Measurements from ENCODE around the gene MS4A4A. TPM values are rescaled to one million over a fixed set of nuclear protein-coding genes. Genes with fewer than 3 reads are reported as not detected.

Gene MS4A4A
- total RNA-seq, 1 donor from 2014 or later, result 1.4 TPM

- Mint-ChIP-seq H3K9me3 (no peaks in the 10 kb centered on the region), H3K4me3 (no peak overlapping the region), H3K4me1 (peaks cover 11% of the 10 kb centered on the region), H3K27ac (no peak overlapping the region), H3K36me3 (ENCODE audit: low read depth) (no peaks in the 10 kb centered on the region), H3K27me3 (no peaks in the 10 kb centered on the region)
- POLR2A ChIA-PET, result no interaction called here
- CTCF ChIA-PET, result interaction anchor here (1.6 kb wide), 1 partner anchor 84 kb away, joined by 4 read pairs; no protein-coding TSS in a partner anchor
- intact Hi-C loops (cut with micrococcal nuclease), result loop anchor here (10.0 kb wide), 1 partner anchor 634 kb away; no protein-coding TSS in a partner anchor
- no peak for TF ChIP-seq CTCF (IDR thresholded peaks at IDR 0.05)
- DNase-seq (no peak), ATAC-seq (ENCODE audit: low read depth) (no peak)
Measured at GRCh38 chr11:60261014-60261413, 19.5 kb upstream of the MS4A4A start.

GRCh38 chr11:60263402-60263801 lies 17.1 kb upstream of the MS4A4A start:
- no peak for DNase-seq
- H3K27me3 Mint-ChIP-seq, result no peaks in the 10 kb centered on the region
- no peak overlapping the region for H3K27ac Mint-ChIP-seq
- ChIA-PET CTCF (interaction anchor here (0.7 to 3.7 kb wide), 5 partner anchors 8 to 356 kb away, joined by 3 to 34 read pairs (median 3); no protein-coding TSS in a partner anchor), POLR2A (no interaction called here)
- H3K9me3 Mint-ChIP-seq, result no peaks in the 10 kb centered on the region
- intact Hi-C loops (cut with micrococcal nuclease), result loop anchor here (10.0 kb wide), 1 partner anchor 631 kb away; no protein-coding TSS in a partner anchor
- no peak for TF ChIP-seq CTCF (IDR thresholded peaks at IDR 0.05)
- peaks cover 11% of the 10 kb centered on the region for H3K4me1 Mint-ChIP-seq
- no peaks in the 10 kb centered on the region for H3K36me3 Mint-ChIP-seq (ENCODE audit: low read depth)
- no peak overlapping the region for H3K4me3 Mint-ChIP-seq
- no peak for ATAC-seq (ENCODE audit: low read depth)

- no peak for ATAC-seq (ENCODE audit: low read depth)
- Mint-ChIP-seq H3K4me3 (no peak overlapping the region), H3K4me1 (peaks cover 11% of the 10 kb centered on the region), H3K9me3 (no peaks in the 10 kb centered on the region), H3K27ac (no peak overlapping the region), H3K36me3 (ENCODE audit: low read depth) (no peaks in the 10 kb centered on the region), H3K27me3 (no peaks in the 10 kb centered on the region)
- intact Hi-C loops (cut with micrococcal nuclease), result loop anchor here (1.0 to 10.0 kb wide), 8 partner anchors 48 to 630 kb away; partner anchors contain the start of gene MS4A15
- CTCF ChIA-PET, result interaction anchor here (0.6 to 3.7 kb wide), 30 partner anchors 8 to 635 kb away, joined by 3 to 125 read pairs (median 4); partner anchors contain the start of gene MS4A4A
- POLR2A ChIA-PET, result interaction anchor here (1.2 to 1.7 kb wide), 3 partner anchors 43 to 193 kb away, joined by 3 to 9 read pairs (median 3); partner anchors contain the start of gene MS4A1
- no peak for TF ChIP-seq CTCF (IDR thresholded peaks at IDR 0.05)
- no peak for DNase-seq
Measured at GRCh38 chr11:60264644-60265043, 15.8 kb upstream of the MS4A4A start.

GRCh38 chr11:60265373-60266214 lies 14.9 kb upstream of the MS4A4A start:
- CTCF ChIA-PET, result interaction anchor here (0.6 to 3.7 kb wide), 47 partner anchors 7 to 705 kb away, joined by 3 to 125 read pairs (median 4); partner anchors contain the start of gene MS4A4A

More at GRCh38 chr11:60265373-60266214, 14.9 kb upstream of the MS4A4A start:
- Mint-ChIP-seq H3K9me3 (no peaks in the 10 kb centered on the region), H3K4me3 (no peak overlapping the region), H3K27me3 (no peaks in the 10 kb centered on the region), H3K36me3 (ENCODE audit: low read depth) (no peaks in the 10 kb centered on the region), H3K4me1 (peaks cover 11% of the 10 kb centered on the region), H3K27ac (no peak overlapping the region)
- DNase-seq (no peak), ATAC-seq (ENCODE audit: low read depth) (peak; percentile 76)
- TF ChIP-seq CTCF (IDR thresholded peaks at IDR 0.05), result peak; percentile 65
- intact Hi-C loops (cut with micrococcal nuclease), result loop anchor here (1.0 to 10.0 kb wide), 8 partner anchors 47 to 629 kb away; partner anchors contain the start of gene MS4A15
- POLR2A ChIA-PET, result interaction anchor here (0.6 to 1.7 kb wide), 6 partner anchors 42 to 192 kb away, joined by 3 to 9 read pairs (median 3); partner anchors contain the start of gene MS4A1

Measured in activated B cell treated with CpG ODN at 0.5 μM for 24 hours (primary cell).